ENCODE data around the gene TF.

- TF ChIP-seq POLR2A (IDR thresholded peaks at IDR 0.05) (no peak), CTCF (IDR thresholded peaks at IDR 0.05) (no peak)
Measured at GRCh38 chr3:133713347-133713746, 32.8 kb upstream of the TF start.
